Colon (tissue), 2 donors: ENCODE results near the gene KLF3.

Experiments used
- FAIRE-seq: peaks from 2 replicates; lab custom pipeline; 2012; peaks lifted over from hg19 to GRCh38; lab: Jason Lieb, UNC
- donor health status: control.
- donor health status: control.

The KLF3 gene

DNA sequence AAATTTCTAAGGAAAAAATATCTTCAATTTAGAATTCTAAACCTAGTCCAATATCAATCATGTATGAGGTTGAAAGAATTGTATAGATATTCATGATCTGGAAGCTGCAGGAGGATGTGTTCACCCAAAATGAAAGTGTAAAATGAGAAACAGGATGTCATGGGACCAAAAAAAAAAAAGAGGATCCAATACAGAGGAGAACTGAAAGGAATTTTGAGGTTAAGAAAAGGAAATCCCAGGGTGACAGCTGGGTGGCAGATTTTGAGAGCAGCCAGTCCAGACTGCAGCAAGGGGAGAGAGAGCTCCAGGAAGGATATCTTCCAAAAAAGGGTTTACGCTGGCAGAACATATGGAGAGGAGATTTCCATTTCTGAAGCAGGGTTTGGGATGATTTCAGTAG, 79.9 kb downstream of the KLF3 start:
- FAIRE-seq = no peak

DNA sequence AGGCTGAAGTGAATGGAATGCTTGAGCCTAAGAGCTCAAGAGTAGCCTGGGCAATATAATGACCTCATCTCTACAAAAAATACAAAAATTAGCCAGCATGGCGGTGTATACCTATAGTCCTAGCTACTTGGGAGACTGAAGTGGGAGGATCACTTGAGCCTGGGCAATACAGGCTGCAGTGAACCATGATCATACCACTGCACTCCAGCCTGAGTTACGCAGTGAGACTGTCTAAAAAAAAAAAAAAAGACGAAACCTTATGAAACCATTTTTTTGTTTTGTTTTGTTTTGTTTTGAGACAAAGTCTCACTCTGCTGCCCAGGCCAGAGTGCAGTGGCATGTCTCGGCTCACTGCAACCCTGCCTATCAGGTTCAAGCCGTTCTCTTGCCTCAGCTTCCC, 81.9 kb downstream of the KLF3 start:
- no peak for FAIRE-seq

DNA sequence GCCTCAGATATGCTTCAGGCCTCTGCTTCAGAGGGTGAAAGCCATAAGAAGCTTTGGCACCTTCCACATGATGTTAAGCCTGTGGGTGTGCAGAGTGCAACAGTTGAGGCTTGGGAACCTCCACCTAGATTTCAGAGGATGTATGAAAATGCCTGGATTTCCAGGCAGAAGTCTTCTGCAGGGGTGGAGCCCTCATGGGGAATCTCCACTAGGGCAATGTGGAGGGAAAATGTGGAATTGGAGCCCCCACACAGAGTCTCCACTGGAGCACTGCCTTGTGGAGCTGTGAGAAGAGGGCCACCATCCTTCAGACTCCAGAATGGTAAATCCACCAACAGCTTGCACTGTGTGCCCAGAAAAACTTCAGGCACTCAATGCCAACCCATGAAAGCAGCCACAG, 83.6 kb downstream of the KLF3 start:
- no peak for FAIRE-seq

DNA sequence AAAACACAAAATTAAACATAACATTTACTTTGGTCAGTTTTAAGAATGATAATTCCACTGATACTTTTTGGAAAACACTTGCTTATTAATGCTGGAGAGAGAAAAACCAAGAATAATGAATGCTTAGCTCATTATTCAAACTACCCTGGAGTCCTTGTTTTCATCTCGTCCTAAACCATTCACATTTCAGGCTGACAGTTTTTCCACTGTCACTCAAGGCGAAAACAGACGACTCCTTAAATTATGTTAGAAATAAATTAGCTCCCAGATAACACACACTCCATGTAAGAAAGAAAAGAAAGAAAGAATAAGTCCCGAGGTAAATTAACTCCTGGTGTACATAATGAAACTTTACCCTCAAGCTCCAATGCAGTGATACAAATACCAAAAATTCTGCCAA, 85.3 kb downstream of the KLF3 start:
- no peak for FAIRE-seq
